NCI-H2171 (cell line): Measurements from ENCODE around the gene METTL18.
"Not testable (repeated sequence)": the region's sequence is repeated elsewhere in the genome, so short reads cannot be mapped to it uniquely, and the experiment has no call there.

Experiments used
- DNase-seq: peaks from one replicate; lab custom pipeline; 2025; lab: John Stamatoyannopoulos, UW

METTL18 gene

DNA sequence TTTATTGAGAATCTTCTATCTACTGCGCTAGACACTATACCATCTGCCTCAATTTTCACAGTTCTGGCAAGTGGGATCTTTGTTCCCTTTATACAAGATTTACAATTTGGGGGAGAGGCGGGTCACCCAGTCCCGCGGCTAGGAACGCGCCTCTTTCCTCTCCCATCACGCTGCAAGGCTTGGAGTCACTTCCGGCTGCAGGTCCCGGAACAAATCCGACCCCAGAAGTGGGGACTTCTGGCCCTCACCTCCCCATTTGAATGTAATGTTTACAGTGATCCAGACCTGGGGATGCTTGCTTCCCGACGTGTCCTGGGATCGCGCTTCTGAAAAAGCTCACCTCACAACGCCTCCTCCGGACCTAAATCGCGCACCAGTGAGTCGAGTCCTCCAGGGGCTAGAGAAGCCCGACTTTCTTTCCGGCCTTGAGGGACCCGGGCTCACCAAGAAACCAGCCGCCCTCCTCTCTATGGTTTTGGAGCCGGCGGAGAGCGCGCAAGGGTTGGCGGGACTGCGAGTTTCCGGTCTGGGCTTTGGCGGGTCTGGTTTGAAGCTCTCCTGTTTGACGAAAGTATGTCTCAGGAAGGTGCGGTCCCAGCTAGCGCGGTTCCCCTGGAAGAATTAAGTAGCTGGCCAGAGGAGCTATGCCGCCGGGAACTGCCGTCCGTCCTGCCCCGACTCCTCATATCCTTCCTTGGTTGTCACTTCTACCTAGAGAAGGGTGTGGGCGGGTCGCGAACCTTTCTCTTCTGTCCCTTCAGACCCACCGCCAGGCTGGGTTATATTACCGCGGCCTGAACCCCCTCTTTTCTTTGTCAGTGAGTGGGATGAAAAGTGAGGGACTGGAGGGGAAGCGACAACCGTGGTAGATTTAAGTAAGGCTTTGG, at the start of gene METTL18:
Gene METTL18 (minus strand): TSS at position 378 of the 887 bp plus-strand sequence. CDS start 1,212 bp downstream, outside the sequence.
- peak; percentile 93 for DNase-seq

DNA sequence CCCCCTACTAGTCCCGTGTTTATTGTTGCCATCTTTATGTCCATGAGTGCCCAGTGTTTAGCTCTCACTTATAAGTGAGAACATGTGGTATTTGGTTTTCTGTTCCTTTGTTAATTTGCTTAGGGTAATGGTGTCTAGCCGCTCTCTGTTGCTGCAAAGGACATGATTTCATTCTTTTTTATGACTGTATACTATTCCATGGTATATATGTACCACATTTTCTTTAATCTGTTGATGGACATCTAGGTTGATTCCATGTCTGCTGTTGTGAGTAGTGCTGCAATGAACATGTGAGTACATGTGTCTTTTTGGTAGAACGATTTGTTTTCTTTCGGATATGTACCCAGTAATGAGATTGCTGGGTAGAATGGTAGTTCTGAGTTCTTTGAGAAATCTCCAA, 44.2 kb upstream of the METTL18 start:
- DNase-seq = no peak

DNA sequence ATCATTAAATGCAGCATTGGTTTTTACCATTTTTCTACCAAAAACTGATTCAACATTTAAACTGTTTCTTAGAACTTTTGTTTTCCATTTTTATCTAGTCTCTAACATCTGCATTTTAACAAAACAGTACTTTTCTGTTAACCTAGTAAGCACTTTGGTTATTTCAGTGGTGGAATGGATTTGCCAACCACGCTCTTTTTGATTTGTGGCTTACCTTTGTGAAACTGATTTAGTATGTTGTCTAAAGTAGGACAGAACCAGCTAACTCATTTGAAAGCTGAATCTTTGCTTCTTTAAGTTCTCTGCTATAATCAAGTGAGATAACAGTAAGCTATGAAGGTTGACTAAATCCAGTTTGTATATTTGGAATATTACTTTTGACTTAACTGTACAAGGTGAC, 41.5 kb upstream of the METTL18 start:
- no peak for DNase-seq

DNA sequence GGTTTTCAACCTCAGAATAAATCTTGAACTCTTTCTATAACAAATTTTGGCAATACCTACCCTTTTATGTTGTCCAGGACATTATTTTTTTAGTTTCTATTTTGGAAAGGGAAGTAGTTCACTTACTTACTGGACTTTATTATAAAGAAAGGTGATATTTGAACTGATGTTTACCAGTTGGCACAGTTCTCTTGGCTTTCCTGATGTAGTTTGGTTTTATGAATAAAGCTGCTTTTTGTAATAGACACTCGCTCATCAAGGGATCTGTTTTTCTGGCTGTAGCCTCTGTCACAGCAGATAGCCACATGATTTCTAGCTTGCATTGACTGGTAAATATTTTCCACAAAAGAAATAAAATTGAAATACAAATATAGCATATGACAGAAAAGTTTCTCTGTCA, 40.9 kb upstream of the METTL18 start:
- no peak for DNase-seq

DNA sequence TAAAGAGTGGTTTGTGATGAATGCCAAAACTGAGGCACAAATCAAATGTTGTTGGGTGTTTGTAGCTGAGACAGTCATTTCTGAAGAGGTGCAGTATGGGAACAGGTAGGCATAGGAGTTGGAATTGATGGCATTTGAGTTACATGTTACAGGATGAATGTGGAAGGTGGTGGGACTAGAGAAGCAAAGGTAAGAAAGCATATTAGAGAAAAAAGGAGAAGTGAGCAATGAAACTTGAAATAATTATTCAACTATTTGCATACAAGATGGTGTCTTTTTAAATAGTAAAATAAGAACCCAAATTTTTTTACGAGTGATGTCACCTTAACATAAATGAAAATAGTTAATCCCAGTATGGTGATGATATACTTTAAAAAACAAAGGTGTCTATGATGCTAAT, 40.2 kb upstream of the METTL18 start:
- DNase-seq = no peak

DNA sequence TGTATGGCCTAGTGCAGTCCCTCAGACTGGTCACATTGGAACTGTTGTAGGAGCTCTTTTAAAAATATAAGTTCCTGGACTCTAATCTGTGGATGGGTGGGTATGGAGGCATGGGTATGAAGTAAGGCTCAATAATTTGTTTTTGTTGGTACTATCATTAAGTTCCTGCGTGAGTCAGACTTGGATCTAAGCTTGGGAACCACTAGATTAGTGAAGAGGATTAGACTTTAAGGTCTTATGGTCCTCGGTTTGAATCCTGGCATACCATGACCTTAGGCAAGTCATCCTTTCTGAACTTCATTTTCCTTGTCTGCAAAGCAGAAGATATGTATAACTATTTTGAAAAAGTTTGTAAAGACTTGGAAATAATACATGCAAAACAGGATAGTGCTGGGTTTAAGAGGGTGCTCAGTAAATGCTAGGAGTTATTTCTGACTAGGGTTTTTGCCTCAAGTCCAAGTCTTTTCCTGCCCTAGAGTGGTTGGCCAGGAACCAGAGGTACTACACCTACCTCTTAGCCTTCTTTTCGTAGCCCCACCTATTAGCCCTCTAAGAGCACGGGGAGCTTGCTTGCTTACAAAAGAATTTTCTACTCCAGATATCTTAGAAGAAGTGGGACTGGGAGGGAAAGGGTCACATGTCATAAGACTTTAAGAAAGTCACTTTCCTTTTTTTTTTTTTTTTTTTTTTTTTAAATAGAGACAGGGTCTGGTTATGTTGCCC, 38.6 kb upstream of the METTL18 start:
- DNase-seq = no peak

DNA sequence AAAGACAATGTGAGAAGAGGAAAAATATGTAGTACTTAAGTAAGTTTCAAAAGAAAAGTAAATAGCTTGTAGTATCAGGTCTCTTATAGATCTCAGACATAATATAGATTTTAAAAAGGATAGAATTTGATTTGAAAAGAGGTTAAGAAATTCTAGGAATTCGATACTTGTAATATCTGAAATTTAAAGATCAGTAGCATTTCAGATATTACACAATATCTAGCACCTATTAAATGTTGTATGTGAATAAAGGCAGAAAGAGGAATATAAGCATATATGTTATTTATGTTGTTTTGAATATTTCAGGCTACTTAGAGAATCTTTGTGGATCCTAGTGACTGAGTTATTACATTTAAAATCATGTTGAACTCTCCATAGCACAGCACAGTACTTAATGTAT, 35.0 kb upstream of the METTL18 start:
- DNase-seq = no peak

DNA sequence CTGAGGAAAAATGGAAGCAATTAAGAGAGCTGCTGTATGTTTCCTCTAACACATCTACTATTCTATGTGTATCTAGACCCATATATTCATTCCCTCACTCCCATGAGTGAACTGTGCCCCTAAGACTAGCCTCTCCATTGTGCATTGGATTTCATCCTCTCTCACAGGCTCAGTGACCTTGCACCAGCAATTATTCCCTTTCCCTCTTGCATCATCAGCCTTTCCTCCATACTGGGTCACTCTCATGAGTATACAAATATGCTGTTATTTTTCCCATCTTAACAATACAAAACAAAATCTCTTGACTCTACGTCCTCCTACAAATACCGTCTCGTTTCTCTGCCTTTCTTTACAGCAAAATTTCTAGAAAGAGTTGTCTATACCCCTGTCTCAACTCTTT, 29.4 kb upstream of the METTL18 start:
- no peak for DNase-seq

DNA sequence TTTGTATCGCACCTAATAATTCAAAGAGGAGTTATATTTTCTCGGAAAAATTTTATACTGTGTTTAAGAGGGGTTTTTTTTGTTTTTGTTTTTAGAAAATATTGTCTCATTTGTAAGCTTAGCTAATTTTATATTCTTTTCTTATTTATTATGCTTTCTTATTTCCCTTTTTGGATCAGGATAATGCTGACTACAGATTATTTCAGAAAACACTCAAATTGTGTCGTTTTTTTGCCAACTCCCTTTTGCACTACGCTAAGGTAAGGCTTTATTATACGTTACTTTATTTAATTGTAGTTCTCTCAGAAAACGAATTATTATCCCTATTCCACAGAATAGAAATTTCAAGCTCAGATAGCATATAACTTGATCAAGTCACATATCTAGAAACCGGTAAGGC, 26.8 kb upstream of the METTL18 start:
- DNase-seq = no peak

DNA sequence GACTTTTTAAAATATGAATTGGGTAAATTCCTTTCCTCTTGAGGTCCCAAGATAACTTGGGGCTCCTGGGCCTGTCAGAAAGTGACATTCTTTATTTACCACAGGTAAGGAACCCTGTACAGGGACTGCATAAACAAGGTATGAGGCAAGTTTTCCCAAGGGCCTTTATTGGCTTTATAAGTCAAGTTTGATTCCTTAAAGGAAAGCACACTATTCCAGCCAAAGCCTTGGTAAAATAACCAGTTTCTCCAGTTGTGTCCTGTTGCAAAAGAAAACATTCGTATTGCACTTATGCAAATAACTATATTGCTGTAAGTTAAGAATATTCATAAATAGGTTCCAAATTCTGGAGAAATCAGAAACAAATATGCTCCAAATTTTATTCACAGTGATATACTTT, 21.9 kb upstream of the METTL18 start:
- DNase-seq = no peak

DNA sequence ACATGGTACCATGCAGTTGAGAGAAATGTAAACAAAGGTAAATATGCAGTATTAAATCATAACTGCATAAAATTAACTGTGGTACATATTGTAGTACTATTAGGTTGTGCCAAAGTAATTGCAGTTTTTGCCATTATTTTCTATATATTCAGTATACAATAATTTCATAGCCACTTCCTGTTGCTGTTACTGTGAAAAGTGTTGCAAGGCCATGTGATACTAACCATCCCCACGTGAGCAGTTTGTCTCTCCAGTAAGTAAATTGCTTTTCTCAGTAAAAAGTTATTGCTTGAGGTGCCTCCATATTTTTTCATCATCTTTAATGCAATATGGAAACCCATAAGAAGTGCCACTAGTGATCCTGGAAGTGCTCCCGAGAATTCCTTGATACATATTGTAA, 19.6 kb upstream of the METTL18 start:
- no peak for DNase-seq

DNA sequence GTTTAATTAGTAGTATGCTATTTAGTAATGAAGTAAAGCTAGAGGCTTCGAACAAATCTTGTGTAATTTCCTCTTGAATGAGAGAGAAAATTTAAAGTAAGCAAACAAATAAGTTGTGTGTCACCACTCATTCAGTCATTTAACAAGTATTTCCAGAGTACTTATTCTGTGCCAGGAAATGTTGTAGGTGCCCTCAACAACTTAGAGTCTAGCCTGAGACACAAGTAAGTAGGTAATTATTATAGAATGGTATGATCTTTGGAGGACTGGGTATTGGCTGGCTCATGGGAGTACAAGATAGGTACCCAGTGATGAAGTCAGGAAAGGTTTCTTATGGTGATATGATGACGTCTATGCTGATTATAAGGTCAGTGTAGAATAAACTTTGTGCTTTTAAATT, 17.4 kb upstream of the METTL18 start:
- DNase-seq = no peak

DNA sequence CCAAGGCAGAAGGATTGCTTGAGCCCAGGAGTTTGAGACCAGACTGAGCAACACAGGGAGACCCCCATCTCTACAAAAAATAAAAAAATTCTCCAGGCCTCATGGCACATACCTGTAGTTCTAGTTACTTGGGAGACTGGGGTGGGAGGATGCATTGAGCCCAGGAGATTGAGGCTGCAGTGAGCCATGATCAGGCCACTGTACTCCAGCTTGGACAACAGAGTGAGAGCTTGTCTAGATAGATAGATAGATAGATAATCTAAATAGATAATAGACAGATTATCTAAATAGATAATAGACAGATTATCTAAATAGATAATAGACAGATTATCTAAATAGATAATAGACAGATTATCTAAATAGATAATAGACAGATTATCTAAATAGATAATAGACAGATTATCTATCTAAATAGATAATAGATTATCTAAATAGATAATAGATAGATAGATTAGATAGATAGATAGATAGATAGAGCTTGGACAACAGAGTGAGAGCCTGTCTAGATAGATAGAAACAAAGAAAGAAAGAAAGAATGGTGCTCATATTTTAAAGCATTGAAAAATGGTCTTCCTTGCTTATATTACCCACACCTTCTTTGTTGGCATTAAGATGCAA, 16.8 kb upstream of the METTL18 start:
- DNase-seq = not testable (repeated sequence)

DNA sequence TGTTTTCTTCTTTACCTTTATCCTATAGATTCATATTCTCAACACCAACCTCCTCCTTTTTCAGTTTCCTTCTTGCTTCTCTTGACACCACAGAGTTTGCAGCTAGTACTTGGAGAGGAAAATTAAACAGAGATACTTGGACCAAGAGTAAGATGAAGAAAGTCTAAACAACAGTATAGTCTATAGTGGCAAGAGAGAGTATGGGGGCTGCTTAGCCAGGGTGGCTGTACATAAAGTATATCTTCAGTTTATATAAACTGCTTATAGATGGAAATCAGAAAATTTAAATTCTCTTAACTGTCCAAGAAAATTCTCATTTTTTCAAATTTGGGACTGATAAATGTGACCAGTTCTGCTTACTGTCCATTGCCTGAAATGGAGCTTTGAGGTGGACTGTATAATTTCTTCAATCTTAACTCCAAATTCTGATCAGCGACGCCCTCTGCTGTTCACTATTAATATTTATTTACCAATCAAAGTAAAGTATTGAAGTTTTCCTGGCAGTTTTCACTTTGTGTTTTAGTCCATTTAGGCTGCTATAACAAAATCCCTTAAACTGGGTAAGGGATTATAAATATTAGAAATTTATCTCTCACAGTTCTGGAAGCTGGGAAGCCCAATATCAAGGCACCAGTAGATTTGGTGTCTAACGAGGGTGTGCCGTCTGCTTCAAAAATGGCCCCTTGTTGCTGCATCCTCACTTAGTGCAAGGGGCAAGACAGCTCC, 14.8 kb upstream of the METTL18 start:
- DNase-seq = peak; percentile 1

DNA sequence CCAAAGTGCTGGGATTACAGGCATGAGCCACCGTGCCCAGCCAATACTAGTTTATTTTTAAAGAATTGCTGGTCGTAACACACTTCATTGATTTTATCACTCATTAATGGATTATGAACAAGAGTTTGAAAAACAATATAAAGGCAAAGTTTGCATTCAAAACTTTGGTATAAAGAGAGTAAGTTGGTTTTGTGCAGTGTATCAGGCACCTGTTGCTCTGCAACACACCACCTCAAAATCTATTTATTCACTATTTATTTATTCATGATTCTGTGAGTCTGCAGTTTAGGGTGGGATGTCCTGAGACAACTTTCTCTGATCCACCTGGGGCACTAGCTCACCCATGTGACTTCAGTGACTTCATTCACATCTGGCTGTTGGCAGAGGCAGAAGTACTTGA, 10.2 kb upstream of the METTL18 start:
- DNase-seq = no peak

DNA sequence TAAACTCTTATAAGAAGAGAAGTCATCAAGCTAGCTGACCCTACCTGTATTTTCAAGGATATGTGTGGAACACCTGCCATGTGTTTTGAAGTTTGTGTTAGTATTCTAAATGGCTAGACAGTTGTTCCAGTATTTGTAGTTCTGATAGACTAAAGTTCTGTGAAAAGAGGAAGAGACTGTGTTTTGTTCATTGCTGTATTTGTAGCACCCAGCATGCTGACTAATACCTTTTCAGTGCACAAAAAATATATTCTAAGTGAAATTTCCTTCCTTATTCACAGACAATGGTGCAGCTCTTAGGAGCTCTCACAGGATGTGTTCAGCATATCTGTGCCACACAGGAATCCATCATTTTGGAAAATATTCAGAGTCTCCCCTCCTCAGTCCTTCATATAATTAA, 8.2 kb upstream of the METTL18 start:
- DNase-seq = no peak

DNA sequence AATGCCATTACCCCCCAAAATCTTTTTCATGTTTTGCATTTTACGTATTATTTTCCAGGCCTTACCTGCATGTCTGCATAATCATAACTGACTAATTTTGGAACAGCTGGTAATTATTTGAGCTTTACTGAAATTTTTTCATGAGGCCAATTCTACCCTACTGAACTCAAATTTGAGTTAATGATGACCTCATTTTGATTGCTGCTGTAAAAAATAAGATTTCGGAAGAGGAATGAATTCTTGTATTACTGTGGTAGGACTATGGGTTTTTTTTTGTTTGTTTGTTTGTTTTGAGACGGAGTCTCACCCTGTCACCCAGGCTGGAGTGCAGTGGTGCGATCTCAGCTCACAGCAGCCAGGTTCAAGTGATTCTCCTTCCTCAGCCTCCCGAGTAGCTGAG, 2.6 kb upstream of the METTL18 start:
- DNase-seq = no peak

DNA sequence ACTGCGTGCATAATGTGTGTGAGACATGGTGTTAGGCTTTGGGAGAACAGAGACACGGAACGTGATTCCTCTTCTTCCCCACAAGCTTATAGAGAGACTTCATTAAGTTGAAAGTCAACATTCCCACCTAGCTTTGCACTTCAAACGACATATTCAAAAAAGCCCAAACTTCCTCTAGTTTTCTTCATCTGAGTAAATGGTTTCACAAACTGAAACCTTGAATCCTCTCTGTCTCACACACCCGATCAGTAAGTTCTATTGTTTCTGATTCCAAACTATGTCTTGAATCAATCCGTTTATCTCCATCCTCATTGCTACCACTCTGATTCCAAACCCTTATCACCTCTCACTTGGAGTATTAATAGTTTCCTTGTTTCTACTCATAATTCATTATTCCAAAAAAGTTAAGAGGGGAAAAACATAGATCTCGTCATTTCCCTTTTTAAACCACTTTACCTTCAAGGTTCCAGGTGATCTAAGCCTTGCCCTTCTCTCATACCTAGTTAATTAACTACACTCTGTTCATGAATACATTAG, 1.6 kb upstream of the METTL18 start:
- DNase-seq = no peak

DNA sequence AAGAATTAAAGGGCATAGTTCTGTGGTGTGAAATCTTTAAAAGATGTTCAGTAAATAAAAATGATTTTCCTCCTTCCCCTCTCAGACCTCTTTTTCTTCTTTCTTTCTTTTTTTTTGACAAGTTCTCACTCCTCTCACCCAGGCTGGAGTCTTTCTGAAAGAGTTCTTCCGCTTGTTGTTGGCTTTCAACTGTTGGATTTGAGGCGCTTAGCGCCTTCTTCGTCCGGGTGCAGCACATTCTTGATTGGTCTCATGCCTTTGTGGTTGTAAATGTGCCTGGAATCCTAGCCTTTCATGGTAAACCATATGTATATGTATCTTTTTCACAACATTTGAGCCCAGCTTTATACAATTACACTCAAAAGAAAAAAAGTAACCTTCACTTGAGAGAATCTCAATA, 980 bp upstream of the METTL18 start:
- no peak for DNase-seq

DNA sequence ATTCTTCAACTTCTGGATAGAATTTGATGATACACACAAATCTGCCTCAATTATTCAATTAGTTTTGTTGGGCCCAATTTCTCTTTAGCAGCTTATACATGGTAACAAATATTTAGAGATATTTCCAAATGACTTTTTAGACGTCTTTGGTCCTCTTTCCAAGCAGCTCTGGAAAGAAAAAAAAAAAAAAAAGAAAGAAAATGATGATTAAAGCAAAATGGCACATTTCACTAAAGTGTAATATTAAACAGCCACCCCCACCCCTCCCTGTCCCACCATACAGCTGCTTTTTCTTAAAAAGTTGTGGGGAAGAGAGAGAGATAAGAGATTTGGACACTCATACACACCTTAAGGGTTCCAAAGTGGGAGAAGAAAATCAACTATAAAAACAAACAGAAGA, 977 bp downstream of the METTL18 start:
- DNase-seq = no peak

DNA sequence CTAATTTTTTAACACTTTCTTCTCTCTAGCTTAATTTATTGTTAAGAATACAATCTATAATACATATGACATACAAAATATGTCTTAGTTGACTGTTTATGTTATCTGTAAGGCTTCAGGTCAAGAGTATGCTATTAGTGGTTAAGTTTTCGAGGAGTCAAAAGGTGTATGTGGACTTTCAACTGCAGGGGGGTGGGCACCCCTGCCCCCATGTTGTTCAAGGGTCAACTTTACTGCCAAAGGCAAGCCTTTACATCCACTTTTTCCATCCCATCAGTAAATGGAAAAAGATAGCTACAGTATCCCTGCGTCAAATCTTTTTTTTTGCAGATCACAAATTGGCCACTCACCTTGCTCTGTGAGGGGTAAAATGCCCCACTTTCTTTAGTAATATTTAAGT, 6.3 kb downstream of the METTL18 start:
- no peak for DNase-seq

DNA sequence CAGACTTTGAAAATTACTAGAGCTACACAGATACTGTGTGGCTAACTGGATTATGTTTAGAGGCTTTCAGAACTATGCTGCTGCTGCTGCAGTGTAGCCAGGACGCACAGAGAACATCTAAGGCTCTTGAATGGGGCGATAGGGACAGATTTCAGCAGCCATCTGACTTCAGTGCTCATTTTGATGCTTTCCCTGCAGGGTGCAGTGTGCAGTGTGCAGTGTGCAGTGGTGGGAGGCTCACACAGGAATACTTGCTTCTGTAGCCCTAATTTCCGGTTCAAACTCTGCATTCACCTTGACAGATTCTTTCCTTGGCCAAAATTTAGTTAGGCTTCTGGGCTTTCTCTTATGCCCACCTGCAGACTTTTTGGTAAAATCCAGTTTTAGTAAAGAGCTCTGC, 7.7 kb downstream of the METTL18 start:
- no peak for DNase-seq
